NCI-H187 (cell line): Measurements from ENCODE around the gene WDR17.

ENCODE experiments used
- DNase-seq, 2 experiments: peaks; one replicate each; lab custom pipeline; 2025; lab: John Stamatoyannopoulos, UW

The WDR17 gene

GRCh38 chr4:176099314-176099713 is 33.7 kb downstream of the WDR17 start:
- DNase-seq: no peak

DNA sequence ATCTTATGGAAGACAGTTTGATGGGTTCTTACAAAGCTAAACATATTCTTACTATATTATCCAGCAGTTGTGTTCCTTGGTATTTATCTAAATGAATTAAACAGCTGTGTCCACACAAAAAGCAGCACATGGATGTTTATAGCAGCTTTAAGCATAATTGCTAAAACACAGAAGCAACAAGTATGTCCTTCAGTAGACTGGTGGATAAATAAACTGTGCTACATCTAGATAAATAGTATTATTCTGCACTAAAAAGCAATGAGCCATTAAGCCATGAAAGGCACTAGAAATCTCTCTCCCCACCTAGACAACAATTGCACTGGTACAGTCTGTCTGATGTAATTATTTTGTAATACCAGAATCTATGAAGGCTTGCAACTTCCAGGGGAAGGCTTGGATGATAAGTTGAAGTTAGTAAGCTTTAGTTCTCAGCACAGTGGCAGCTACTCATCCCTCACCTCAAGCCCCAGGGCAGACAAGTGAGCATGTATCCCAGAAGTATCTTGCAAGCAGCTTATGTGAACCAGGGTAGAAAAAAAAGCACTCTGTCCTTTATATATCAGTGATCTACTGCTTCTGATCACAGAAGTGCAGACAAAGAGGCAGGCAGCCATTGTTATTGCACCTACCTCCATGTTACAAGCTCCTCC is 36.9 kb downstream of the WDR17 start:
- no peak for DNase-seq

DNA sequence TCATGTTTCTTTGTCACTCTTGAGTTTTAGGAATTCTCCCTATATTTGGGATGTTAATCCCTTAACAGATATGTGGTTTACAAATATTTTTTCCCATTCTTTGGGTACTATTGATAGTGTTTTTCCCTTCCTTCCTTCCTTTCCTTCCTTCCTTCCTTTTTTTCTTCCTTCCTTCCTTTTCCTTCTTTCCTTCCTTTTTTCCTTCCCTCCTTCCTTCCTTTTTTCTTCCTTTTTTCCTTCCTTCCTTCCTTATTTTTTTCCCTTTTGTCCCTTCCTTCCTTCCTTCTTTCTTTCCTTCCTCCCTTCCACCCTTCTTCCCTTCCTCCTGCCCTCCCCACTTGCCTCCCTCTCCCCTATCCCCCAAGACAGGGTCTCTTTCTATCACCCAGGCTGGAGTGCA is 42.1 kb downstream of the WDR17 start:
- DNase-seq: no peak

GRCh38 chr4:176123710-176124407 is 58.2 kb downstream of the WDR17 start:
- DNase-seq: no peak

DNA sequence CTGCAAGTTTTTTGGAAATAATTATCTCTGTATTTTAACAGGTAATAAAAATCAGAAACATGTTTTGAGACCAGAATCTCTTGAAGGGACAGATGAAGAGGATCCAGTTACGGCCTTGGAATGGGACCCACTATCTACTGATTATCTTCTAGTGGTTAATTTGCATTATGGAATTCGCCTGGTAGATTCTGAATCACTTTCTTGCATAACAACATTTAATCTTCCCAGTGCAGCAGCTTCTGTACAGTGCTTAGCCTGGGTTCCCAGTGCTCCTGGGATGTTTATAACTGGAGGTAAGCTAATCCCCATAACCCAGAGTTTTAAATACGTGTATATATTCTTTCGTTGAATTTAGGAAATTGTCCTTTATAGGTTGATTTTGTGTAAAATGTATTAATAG is 59.4 kb downstream of the WDR17 start:
- DNase-seq: no peak

GRCh38 chr4:176134670-176135069 is 69.0 kb downstream of the WDR17 start:
- no peak for DNase-seq

GRCh38 chr4:176137631-176138030 is 72.0 kb downstream of the WDR17 start:
- no peak for DNase-seq

- no peak for DNase-seq
These were observed 73.9 kb downstream of the WDR17 start for GRCh38 chr4:176139518-176139917.

- no peak for DNase-seq
These were observed 76.6 kb downstream of the WDR17 start for GRCh38 chr4:176142253-176142652.

GRCh38 chr4:176149680-176150355 is 84.2 kb downstream of the WDR17 start:
- DNase-seq: no peak

DNA sequence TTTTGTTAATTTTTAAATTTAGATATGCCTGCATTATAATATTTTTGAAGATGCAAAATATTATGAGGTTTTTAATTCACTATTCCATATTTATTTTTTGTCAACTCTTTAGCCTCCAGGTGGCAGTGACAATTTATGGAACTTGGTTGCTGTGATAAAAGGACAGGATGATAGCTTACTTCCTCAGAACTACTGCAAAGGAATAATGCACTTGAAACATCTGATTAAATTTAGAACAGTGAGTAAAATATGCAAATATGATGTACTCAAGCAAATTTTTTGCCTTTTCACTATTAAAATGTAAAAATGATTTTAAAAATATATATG is 84.7 kb downstream of the WDR17 start:
- no peak for DNase-seq

- DNase-seq: no peak
These were observed 85.1 kb downstream of the WDR17 start for GRCh38 chr4:176150704-176151103.

DNA sequence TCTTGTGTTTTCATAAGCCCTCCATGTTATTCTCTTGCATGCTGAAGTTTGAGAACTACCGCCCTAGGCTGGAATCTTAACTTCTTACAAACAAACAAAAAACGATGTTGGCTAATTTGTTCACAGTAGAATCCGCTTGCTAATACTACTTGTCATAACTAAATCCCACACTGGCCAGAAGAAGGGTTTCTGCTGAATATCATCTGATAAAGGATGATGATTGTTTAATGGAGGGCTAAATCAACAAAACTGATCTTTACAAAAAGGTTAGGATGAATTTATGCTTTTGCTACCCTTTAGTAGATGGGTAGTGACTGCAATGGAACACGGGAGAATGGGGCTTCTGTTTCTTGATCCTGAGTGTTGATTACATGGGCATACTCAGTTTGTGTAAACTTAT is 87.5 kb downstream of the WDR17 start:
- no peak for DNase-seq

- DNase-seq: no peak
These were observed 91.0 kb downstream of the WDR17 start for GRCh38 chr4:176156656-176157055.

DNA sequence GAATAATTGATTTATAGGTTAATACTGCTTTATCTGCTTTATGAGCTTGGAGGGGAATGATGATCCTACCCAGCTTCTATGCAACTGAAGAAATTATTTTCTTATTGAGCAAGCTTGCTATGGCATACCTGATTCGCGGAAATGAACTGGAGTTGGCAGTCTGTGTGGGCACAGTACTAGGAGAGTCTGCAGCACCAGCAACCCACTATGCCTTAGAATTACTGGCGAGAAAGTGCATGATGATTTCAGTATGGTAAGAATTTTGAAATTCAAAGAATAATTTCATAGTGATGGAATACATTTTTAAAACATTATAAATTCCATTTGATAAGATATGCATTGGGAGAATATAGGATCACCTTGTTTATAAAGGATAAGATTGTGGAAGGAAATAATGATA is 97.4 kb downstream of the WDR17 start:
- DNase-seq: no peak

GRCh38 chr4:176185051-176185450 is 119.4 kb downstream of the WDR17 start:
- no peak for DNase-seq

DNA sequence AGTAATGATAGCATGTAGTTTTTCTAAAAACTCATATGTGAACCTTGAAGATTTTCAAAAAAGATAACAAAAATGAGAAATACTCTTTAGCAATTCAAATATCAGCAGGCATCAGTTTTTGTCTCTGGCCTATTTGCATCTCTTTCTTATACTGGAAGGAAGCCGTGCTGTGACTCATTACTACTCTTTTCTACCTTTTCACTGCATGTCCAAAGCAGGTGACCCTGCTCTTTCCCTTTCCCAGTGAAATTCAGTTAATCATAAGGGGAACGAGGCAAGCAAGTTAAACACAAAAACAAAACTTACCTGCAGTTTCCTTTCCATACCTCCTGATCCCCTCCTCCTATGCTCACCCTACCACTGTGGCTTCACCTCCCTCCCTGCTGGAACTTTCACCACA is 120.4 kb downstream of the WDR17 start:
- DNase-seq: no peak

DNA sequence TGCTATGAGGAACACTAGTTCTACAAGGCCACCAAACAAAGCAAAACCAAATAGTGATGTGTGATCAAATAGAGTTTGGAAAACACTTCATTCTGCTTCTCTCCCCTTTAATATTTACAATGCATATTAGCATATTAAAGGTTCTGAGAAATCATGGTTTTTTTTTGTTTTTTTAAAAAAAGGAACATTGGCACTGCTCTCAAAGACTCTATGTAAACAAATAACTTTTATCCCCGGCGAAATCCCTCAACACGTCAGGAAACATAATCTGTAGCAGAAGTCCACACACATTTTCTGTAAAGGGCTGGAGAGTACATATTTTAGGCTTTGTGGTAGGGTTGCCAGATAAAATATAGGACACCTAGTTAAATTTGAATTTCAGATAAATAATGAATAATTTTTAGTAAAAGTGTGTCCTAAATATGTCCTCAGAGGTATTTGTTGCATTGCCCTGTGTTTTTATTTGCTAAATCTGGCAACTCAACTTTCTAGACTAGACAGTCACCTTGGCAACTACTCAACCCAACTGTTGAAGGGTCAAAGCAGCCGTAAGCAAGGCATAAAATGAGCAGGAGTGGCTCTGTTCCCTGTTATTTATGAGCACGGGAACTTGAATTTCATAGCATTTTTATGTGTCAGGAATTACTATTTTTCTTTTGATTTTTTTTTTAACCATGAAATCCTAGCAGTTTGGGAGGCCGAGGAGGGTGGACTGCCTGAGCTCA is 121.2 kb downstream of the WDR17 start:
- no peak for DNase-seq

DNA sequence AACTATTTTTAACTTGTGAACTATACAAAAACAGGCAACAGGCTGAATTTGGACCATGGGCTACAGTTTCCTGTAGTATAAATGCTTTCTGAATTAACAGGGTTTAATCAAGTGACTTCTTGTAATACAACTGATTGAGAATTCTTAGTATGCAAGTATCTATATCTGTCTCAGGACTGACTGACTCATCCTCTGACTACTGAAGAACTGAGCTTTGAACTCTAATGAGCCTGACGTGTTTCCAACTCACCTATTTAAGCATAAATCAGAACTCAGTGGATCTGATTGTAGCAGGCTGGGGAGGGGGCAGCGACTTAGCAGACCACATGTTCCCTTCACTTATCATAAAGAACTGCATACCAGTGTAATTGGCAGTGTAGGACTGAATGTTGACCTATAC is 122.0 kb downstream of the WDR17 start:
- DNase-seq: no peak

- DNase-seq: no peak
These were observed 123.0 kb downstream of the WDR17 start for GRCh38 chr4:176188654-176189053.

DNA sequence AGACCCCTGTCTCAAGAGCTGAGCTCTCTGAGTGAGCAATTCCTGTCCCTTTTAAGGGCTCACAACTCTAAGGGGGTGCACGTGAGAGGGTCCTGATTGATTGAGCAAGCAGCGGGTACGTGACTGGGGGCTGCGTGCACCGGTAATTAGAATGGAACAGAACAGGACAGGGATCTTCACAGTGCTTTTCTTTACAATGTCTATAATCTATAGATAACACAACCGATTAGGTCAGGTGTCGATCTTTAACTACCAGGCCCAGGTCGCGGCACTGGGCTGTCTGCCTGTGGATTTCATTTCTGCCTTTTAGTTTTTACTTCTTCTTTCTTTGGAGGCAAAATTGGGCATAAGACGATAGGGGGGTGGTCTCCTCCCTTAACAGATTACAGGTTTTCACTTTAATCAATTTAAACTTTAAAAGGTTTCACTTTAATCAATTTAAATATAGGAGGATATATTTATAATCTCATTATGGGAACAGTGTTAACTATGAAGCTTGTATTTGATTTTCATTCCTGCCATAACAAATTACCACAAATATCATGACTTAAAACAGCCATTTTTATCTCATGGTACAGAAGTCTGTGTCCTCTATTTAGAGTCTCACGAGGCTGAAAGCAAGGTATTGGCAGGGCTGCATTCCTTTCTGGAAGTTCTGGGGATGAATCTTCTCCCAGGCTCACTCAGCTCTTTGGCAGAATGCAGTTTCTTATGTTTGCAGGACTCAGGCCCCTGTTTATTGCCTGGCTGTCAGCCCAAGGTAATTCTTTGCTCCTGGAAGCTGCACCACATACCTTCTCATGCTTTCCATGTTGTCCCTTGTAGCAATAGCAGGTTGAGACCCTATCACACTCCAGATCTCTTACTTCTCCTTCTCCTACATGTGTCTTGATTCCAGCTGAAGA is 124.5 kb downstream of the WDR17 start:
- no peak for DNase-seq

DNA sequence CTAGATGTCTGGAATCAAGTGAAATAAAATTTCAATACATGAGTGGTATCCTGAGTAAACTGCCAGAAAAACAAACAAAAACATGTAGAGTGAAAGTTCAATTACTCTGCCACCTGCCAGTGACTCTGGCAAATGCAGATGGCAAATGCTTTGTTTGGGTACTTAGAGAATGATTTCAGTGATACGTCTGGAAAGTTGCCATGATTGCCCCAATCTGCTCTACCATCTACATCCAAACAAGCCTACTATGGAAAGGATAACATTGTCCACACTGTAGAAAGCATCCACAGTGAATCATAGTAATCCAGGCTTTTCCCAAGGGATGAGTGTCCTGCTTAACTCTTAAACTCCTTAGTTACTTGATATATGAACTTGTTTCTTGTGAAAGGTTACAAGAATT is 126.3 kb downstream of the WDR17 start:
- DNase-seq: no peak
